K562 (cell line): ENCODE results near the gene SPEM2. TPM values are rescaled to one million over a fixed set of nuclear protein-coding genes. Genes with fewer than 3 reads are reported as not detected.

ENCODE experiments used
- GABPB1 ChIP-seq: sonication (generic); formaldehyde crosslinking; IDR thresholded peaks from 2 replicates; pipeline ENCODE4 v1.8.0; 2022; ENCODE audit warnings: mild to moderate bottlenecking, missing genetic modification reagents
- HMGN3 ChIP-seq: IDR thresholded peaks from 2 replicates; pipeline ENCODE4 v1.6.1; 2011; ENCODE audit warnings: borderline replicate concordance, low read depth, mild to moderate bottlenecking, mixed read lengths, low read length; ENCODE audit not compliant: insufficient read length; ENCODE audit errors: extremely low read depth
- KDM5B ChIP-seq: fragments of 200-600 bp; sonication (generic); IDR thresholded peaks from 2 replicates; pipeline ENCODE4 v1.6.1; 2012; ENCODE audit warnings: low read depth, mild to moderate bottlenecking, moderate library complexity, low read length, control low read depth, inconsistent platforms; ENCODE audit not compliant: insufficient replicate concordance
- RBFOX2 ChIP-seq: fragments of 200-400 bp; formaldehyde crosslinking; IDR thresholded peaks from 2 replicates; pipeline ENCODE4 v1.6.1; 2017; ENCODE audit warnings: low read depth, mild to moderate bottlenecking, low read length, moderate library complexity
- RCOR1 ChIP-seq, 2 experiments: IDR thresholded peaks; 2 replicates each; pipeline ENCODE4 v1.6.1; 2012; ENCODE audit warnings: low read depth in 2 of 2, low read length in 2 of 2, borderline replicate concordance in 1 of 2, improper control_type of control experiment in 1 of 2
- RHOXF2B ChIP-seq: fragments of 250-450 bp; sonication (Bioruptor Pico); conservative IDR thresholded peaks from 2 replicates; pipeline ENCODE4 v1.5.1; 2021
- TSC22D4 ChIP-seq: fragments of 450-650 bp; IDR thresholded peaks from 2 replicates; pipeline ENCODE4 v1.6.1; 2016; ENCODE audit warnings: missing genetic modification characterization, missing biosample characterization, control low read depth
- ZNF3 ChIP-seq: fragments of 250-450 bp; sonication (Bioruptor Pico); IDR thresholded peaks from 2 replicates; pipeline ENCODE4 v1.5.0; 2021; ENCODE audit warnings: mild to moderate bottlenecking, moderate library complexity
- polyA plus RNA-seq, 8 experiments: library from polyadenylated mRNA; depleted of rRNA in 4 of 8; stranded (reverse) in 5 of 8; unstranded in 3 of 8; fragments of >200 nt; fragmentation: Nextera tagmentation in 2 of 8; fragmentation: Illumina TruSeq in 1 of 8; extraction: Ambion mirVana in 2 of 8; extraction: Trizol in 1 of 8; gene quantifications; 2 replicates each; pipeline versions ENCODE4 v1.2.1 to v1.2.3, GENCODE V29; 2011 to 2014; ENCODE audit warnings: inconsistent platforms in 1 of 8, missing spikeins in 1 of 8
- total RNA-seq, 7 experiments: library from RNA; depleted of rRNA in 6 of 7; stranded (reverse); fragments of >200 nt in 6 of 7; fragmentation: Illumina TruSeq in 2 of 7; extraction: Trizol in 2 of 7; gene quantifications; 2 replicates each; pipeline versions ENCODE4 v1.2.1 to v1.2.3, GENCODE V29; 2011 to 2021; ENCODE audit warnings: low replicate concordance in 1 of 7
- TF ChIP-seq, protein P1 (sequence below): IDR thresholded peaks from 2 replicates; pipeline ENCODE4 v1.6.1; 2011; ENCODE audit warnings: borderline replicate concordance, low read depth, mild to moderate bottlenecking, moderate library complexity, low read length; ENCODE audit not compliant: insufficient read depth, poor library complexity, severe bottlenecking
- TF ChIP-seq, protein P2 (sequence below): sonication (generic); formaldehyde crosslinking; IDR thresholded peaks from 2 replicates; pipeline ENCODE4 v1.8.0; 2022; ENCODE audit warnings: missing genetic modification reagents, mild to moderate bottlenecking, borderline replicate concordance
- TF ChIP-seq, protein P3 (sequence below): fragments of 250-450 bp; sonication (Bioruptor Pico); IDR thresholded peaks from 2 replicates; pipeline ENCODE4 v1.4.0; 2020; ENCODE audit warnings: mild to moderate bottlenecking
- TF ChIP-seq, protein P4 (sequence below): sonication (generic); formaldehyde crosslinking; IDR thresholded peaks from 2 replicates; pipeline ENCODE4 v1.8.0; 2022; ENCODE audit warnings: mild to moderate bottlenecking, missing genetic modification reagents
- TF ChIP-seq, protein P5 (sequence below): fragments of 450-650 bp; IDR thresholded peaks from 2 replicates; pipeline ENCODE4 v1.6.1; 2016

The SPEM2 gene
- total and polyA plus RNA-seq, 9 of the 15 experiments (the other 6 are each of a cell fraction or from before 2014, with no cell fraction given), result not detected

DNA sequence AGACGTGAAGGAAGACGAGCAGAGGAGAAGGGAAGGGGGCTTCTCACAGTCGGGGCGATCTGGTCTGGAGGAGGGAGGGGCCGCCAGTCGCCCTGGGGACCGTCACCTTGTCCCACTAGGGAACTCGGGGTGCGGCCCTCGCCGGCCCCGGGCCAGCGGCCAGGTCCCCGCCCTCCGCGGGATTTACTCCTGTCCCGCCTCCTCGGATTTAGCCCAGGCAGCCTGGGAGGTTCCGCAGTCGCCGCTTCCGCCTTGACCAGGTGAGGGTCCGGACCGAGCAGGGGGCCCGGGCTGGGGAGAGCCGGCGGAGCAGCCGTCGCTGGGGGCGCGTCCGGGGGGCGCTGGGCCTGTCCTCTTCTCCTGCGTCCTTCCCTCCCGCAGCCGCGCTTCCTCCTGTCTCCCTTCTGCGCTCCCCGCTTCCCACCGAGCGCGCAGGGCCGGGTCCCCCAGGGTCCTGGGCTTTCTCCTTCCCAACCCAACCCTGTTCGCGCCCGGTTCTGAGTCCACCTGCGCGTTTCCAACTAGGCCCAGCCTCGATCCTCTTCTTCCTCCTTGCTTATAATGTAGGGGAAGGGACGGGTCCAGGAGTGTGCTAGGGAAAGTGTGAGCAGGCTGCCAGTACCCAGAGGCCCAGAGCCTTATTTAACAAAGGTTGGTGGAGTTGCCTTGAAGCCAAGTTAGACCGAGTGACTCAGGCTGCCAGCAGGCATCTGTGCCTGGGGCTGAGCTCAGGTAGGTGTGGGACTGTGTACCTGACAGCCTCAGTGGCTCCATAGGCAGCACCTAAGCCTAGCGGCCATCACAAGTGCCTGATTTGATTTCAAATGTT, 44.3 kb upstream of the SPEM2 start, which contains the start of gene TNK1 (continued):
- TF ChIP-seq, protein P1, sequence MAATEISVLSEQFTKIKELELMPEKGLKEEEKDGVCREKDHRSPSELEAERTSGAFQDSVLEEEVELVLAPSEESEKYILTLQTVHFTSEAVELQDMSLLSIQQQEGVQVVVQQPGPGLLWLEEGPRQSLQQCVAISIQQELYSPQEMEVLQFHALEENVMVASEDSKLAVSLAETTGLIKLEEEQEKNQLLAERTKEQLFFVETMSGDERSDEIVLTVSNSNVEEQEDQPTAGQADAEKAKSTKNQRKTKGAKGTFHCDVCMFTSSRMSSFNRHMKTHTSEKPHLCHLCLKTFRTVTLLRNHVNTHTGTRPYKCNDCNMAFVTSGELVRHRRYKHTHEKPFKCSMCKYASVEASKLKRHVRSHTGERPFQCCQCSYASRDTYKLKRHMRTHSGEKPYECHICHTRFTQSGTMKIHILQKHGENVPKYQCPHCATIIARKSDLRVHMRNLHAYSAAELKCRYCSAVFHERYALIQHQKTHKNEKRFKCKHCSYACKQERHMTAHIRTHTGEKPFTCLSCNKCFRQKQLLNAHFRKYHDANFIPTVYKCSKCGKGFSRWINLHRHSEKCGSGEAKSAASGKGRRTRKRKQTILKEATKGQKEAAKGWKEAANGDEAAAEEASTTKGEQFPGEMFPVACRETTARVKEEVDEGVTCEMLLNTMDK, result no peak
- 0 out of 2 replicates have a peak, but pooled peaks have one; percentile 20 for TF ChIP-seq GABPB1 (CRISPR knock-in tag)
- no peak for TF ChIP-seq HMGN3
- TF ChIP-seq, protein P2, sequence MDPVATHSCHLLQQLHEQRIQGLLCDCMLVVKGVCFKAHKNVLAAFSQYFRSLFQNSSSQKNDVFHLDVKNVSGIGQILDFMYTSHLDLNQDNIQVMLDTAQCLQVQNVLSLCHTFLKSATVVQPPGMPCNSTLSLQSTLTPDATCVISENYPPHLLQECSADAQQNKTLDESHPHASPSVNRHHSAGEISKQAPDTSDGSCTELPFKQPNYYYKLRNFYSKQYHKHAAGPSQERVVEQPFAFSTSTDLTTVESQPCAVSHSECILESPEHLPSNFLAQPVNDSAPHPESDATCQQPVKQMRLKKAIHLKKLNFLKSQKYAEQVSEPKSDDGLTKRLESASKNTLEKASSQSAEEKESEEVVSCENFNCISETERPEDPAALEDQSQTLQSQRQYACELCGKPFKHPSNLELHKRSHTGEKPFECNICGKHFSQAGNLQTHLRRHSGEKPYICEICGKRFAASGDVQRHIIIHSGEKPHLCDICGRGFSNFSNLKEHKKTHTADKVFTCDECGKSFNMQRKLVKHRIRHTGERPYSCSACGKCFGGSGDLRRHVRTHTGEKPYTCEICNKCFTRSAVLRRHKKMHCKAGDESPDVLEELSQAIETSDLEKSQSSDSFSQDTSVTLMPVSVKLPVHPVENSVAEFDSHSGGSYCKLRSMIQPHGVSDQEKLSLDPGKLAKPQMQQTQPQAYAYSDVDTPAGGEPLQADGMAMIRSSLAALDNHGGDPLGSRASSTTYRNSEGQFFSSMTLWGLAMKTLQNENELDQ (CRISPR knock-in tag), result no peak
- peak; percentile 74 for TF ChIP-seq RBFOX2
- TF ChIP-seq, protein P3, sequence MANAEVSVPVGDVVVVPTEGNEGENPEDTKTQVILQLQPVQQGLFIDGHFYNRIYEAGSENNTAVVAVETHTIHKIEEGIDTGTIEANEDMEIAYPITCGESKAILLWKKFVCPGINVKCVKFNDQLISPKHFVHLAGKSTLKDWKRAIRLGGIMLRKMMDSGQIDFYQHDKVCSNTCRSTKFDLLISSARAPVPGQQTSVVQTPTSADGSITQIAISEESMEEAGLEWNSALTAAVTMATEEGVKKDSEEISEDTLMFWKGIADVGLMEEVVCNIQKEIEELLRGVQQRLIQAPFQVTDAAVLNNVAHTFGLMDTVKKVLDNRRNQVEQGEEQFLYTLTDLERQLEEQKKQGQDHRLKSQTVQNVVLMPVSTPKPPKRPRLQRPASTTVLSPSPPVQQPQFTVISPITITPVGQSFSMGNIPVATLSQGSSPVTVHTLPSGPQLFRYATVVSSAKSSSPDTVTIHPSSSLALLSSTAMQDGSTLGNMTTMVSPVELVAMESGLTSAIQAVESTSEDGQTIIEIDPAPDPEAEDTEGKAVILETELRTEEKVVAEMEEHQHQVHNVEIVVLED, result no peak
- no peak for TF ChIP-seq TSC22D4
- TF ChIP-seq, protein P4, sequence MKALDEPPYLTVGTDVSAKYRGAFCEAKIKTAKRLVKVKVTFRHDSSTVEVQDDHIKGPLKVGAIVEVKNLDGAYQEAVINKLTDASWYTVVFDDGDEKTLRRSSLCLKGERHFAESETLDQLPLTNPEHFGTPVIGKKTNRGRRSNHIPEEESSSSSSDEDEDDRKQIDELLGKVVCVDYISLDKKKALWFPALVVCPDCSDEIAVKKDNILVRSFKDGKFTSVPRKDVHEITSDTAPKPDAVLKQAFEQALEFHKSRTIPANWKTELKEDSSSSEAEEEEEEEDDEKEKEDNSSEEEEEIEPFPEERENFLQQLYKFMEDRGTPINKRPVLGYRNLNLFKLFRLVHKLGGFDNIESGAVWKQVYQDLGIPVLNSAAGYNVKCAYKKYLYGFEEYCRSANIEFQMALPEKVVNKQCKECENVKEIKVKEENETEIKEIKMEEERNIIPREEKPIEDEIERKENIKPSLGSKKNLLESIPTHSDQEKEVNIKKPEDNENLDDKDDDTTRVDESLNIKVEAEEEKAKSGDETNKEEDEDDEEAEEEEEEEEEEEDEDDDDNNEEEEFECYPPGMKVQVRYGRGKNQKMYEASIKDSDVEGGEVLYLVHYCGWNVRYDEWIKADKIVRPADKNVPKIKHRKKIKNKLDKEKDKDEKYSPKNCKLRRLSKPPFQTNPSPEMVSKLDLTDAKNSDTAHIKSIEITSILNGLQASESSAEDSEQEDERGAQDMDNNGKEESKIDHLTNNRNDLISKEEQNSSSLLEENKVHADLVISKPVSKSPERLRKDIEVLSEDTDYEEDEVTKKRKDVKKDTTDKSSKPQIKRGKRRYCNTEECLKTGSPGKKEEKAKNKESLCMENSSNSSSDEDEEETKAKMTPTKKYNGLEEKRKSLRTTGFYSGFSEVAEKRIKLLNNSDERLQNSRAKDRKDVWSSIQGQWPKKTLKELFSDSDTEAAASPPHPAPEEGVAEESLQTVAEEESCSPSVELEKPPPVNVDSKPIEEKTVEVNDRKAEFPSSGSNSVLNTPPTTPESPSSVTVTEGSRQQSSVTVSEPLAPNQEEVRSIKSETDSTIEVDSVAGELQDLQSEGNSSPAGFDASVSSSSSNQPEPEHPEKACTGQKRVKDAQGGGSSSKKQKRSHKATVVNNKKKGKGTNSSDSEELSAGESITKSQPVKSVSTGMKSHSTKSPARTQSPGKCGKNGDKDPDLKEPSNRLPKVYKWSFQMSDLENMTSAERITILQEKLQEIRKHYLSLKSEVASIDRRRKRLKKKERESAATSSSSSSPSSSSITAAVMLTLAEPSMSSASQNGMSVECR, result peak; percentile 26; the same call in 1 of the 2 replicates
- TF ChIP-seq RCOR1 (IDR thresholded peaks at IDR 0.05; ENCODE audit: borderline replicate concordance in 1 of 2, low read depth in 2 of 2, low read length in 2 of 2), result peak in 1 of 2 experiments; percentile 51; a peak in 1 of 4 replicates
- TF ChIP-seq KDM5B, result peak; percentile 84
- TF ChIP-seq RHOXF2B (CRISPR knock-in tag), result no peak
- TF ChIP-seq, protein P5, sequence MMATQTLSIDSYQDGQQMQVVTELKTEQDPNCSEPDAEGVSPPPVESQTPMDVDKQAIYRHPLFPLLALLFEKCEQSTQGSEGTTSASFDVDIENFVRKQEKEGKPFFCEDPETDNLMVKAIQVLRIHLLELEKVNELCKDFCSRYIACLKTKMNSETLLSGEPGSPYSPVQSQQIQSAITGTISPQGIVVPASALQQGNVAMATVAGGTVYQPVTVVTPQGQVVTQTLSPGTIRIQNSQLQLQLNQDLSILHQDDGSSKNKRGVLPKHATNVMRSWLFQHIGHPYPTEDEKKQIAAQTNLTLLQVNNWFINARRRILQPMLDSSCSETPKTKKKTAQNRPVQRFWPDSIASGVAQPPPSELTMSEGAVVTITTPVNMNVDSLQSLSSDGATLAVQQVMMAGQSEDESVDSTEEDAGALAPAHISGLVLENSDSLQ, result no peak
- TF ChIP-seq ZNF3 (CRISPR knock-in tag), result no peak
